ENCODE measurements around the gene LYL1.

DNA sequence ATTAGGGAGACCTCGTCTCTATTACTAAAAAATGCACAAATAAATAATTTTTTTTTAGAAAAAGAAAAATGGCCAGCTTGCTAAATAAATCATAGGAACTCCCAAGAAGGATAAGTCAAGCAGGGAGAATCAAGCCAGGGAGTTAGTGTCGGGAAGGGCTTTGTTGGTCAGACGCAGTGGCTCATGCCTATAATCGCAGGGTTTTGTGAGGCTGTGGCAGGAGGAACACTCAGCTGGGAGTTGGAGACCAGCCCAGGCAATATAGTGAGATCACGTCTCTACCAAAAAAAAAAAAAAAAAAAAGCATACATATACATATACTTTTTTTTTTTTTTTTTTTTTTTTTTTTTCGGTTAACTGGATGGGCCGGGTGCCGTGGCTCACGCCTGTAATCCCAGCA is 24.4 kb upstream of the LYL1 start:
- TF ChIP-seq, protein P1, sequence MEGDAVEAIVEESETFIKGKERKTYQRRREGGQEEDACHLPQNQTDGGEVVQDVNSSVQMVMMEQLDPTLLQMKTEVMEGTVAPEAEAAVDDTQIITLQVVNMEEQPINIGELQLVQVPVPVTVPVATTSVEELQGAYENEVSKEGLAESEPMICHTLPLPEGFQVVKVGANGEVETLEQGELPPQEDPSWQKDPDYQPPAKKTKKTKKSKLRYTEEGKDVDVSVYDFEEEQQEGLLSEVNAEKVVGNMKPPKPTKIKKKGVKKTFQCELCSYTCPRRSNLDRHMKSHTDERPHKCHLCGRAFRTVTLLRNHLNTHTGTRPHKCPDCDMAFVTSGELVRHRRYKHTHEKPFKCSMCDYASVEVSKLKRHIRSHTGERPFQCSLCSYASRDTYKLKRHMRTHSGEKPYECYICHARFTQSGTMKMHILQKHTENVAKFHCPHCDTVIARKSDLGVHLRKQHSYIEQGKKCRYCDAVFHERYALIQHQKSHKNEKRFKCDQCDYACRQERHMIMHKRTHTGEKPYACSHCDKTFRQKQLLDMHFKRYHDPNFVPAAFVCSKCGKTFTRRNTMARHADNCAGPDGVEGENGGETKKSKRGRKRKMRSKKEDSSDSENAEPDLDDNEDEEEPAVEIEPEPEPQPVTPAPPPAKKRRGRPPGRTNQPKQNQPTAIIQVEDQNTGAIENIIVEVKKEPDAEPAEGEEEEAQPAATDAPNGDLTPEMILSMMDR (conservative IDR thresholded peaks at IDR 0.05; ENCODE audit: low read length), result no peak
- no peak for TF ChIP-seq EZH2phosphoT487 (IDR thresholded peaks at IDR 0.05; ENCODE audit: borderline replicate concordance, low read depth, low read length)
